ENCODE data around the gene ACOT7.

DNA sequence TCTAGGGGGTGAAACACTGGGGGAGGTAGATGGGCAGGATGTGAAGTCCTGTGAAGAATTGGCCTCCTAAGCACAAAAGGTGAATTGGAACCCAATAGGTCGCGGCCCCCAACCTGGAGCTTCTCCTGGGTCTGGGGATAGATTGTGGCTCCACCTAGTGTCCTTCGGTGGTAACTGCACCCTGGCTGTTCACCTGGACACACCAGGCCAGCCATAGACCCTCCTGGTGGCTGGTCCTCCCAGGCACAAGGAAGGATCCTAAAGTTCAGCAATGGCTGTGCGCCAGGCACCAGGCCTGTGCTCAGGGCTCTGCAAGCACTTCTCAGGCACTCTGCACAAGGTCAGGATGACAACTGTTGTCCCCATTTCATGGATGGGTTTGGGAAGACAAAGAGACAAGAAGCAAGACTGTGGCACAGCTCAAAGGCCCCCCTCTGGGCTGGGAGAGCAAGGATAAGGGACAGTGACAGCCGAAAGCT, 44.5 kb upstream of the ACOT7 start:
- TF ChIP-seq POLR2AphosphoS5 (IDR thresholded peaks at IDR 0.05; ENCODE audit: low read depth, low read length), result no peak
- TF ChIP-seq POLR2A (IDR thresholded peaks at IDR 0.05; ENCODE audit: low read depth, low read length), result no peak
- no peak for TF ChIP-seq PAX5 (IDR thresholded peaks at IDR 0.05; ENCODE audit: insufficient read depth, low read length, severe bottlenecking)
- TF ChIP-seq SPI1 (IDR thresholded peaks at IDR 0.05; ENCODE audit: low read depth, low read length), result no peak
- TF ChIP-seq TAF1 (IDR thresholded peaks at IDR 0.05; ENCODE audit: low read depth, low read length), result no peak
- no peak for TF ChIP-seq POU2F2 (IDR thresholded peaks at IDR 0.05; ENCODE audit: low read depth, low read length)

All from GM12891 (cell line).